ENCODE measurements around the gene SMG6.

Gene SMG6

GRCh38 chr17:2175294-2175628 is 128.3 kb downstream of the SMG6 start:
- no peak for DNase-seq (ENCODE audit: low spot score)
- ChIA-PET POLR2A (ENCODE audit: low non-redundant PET) (no interaction called here), CTCF (interaction anchor here (0.6 kb wide), 1 partner anchor 191 kb away, joined by 6 read pairs; no protein-coding TSS in a partner anchor)
- no peak for TF ChIP-seq CTCF (conservative IDR thresholded peaks at IDR 0.05; ENCODE audit: low read depth)
- no peak overlapping the region for H3K27ac ChIP-seq

- TF ChIP-seq CTCF (conservative IDR thresholded peaks at IDR 0.05; ENCODE audit: low read depth) = no peak
- ChIA-PET CTCF (interaction anchor here (0.6 kb wide), 1 partner anchor 192 kb away, joined by 6 read pairs; no protein-coding TSS in a partner anchor), POLR2A (ENCODE audit: low non-redundant PET) (no interaction called here)
- H3K27ac ChIP-seq = no peak overlapping the region
- no peak for DNase-seq (ENCODE audit: low spot score)
Measured at GRCh38 chr17:2174468-2175293, 128.9 kb downstream of the SMG6 start.

- ChIA-PET CTCF (no interaction called here), POLR2A (ENCODE audit: low non-redundant PET) (interaction anchor here (0.7 kb wide), 1 partner anchor 24 kb away, joined by 10 read pairs; no protein-coding TSS in a partner anchor)
- no peak for TF ChIP-seq CTCF (conservative IDR thresholded peaks at IDR 0.05; ENCODE audit: low read depth)
- no peak for DNase-seq (ENCODE audit: low spot score)
- H3K27ac ChIP-seq = no peak overlapping the region
Measured at GRCh38 chr17:2174014-2174413, 129.6 kb downstream of the SMG6 start.

- TF ChIP-seq CTCF (conservative IDR thresholded peaks at IDR 0.05; ENCODE audit: low read depth) = no peak
- POLR2A ChIA-PET (ENCODE audit: low non-redundant PET) = no interaction called here
- CTCF ChIA-PET = interaction anchor here (0.5 kb wide), 1 partner anchor 22 kb away, joined by 3 read pairs; no protein-coding TSS in a partner anchor
- peak overlapping the region; percentile 79 for H3K27ac ChIP-seq
- DNase-seq (ENCODE audit: low spot score) = no peak
Measured at GRCh38 chr17:2172999-2173398, 130.6 kb downstream of the SMG6 start.

GRCh38 chr17:2172077-2172851 is 131.3 kb downstream of the SMG6 start:
- POLR2A ChIA-PET (ENCODE audit: low non-redundant PET) = no interaction called here
- DNase-seq (ENCODE audit: low spot score) = no peak
- CTCF ChIA-PET = no interaction called here
- peak overlapping the region; percentile 79 for H3K27ac ChIP-seq
- no peak for TF ChIP-seq CTCF (conservative IDR thresholded peaks at IDR 0.05; ENCODE audit: low read depth)

- CTCF ChIA-PET = no interaction called here
- DNase-seq (ENCODE audit: low spot score) = no peak
- H3K27ac ChIP-seq = peak overlapping the region; percentile 79
- POLR2A ChIA-PET (ENCODE audit: low non-redundant PET) = no interaction called here
- no peak for TF ChIP-seq CTCF (conservative IDR thresholded peaks at IDR 0.05; ENCODE audit: low read depth)
Measured at GRCh38 chr17:2171702-2172076, 131.9 kb downstream of the SMG6 start.
